Choroid plexus epithelial cell (primary cell): ENCODE results near the gene GPHN.

Experiments
- DNase-seq: peaks from one replicate; pipeline ENCODE4 v3.0.0-alpha.2; 2010; ENCODE audit warnings: low read depth
- H3K4me3 ChIP-seq: 2 replicates; pipeline ENCODE4 v1.5.1; 2011; ENCODE audit warnings: low read depth, mild to moderate bottlenecking, control low read depth, low read length, moderate library complexity
- CTCF ChIP-seq: conservative IDR thresholded peaks from 2 replicates; pipeline ENCODE4 v1.5.1; 2011; ENCODE audit warnings: low read depth, mild to moderate bottlenecking, control low read depth, inconsistent platforms, low read length, moderate library complexity

Gene GPHN

GRCh38 chr14:67002994-67003753 lies 495.2 kb downstream of the GPHN start:
- H3K4me3 ChIP-seq = no peak overlapping the region
- TF ChIP-seq CTCF = no peak
- DNase-seq = no peak

- TF ChIP-seq CTCF = no peak
- no peak for DNase-seq
- no peak overlapping the region for H3K4me3 ChIP-seq
These were observed 496.6 kb downstream of the GPHN start for GRCh38 chr14:67004521-67004920.

- TF ChIP-seq CTCF = no peak
- H3K4me3 ChIP-seq = no peak overlapping the region
- no peak for DNase-seq
These were observed 502.7 kb downstream of the GPHN start for GRCh38 chr14:67010602-67011001.

GRCh38 chr14:67016856-67017255 lies 508.9 kb downstream of the GPHN start:
- DNase-seq = no peak
- TF ChIP-seq CTCF = no peak
- no peak overlapping the region for H3K4me3 ChIP-seq

GRCh38 chr14:67018720-67019119 lies 510.8 kb downstream of the GPHN start:
- no peak overlapping the region for H3K4me3 ChIP-seq
- no peak for TF ChIP-seq CTCF
- DNase-seq = no peak

GRCh38 chr14:67019796-67020195 lies 511.8 kb downstream of the GPHN start:
- no peak for TF ChIP-seq CTCF
- H3K4me3 ChIP-seq = no peak overlapping the region
- DNase-seq = no peak

- no peak overlapping the region for H3K4me3 ChIP-seq
- DNase-seq = no peak
- TF ChIP-seq CTCF = no peak
These were observed 524.2 kb downstream of the GPHN start for GRCh38 chr14:67031920-67032774.
